ENCODE measurements around the gene UPK1B.
"Not testable (repeated sequence)": the region's sequence is repeated elsewhere in the genome, so short reads cannot be mapped to it uniquely, and the experiment has no call there.

UPK1B gene

GRCh38 chr3:119240101-119240590 is 66.7 kb downstream of the UPK1B start:
- Histone ChIP-seq H3K36me3 (ENCODE audit: control insufficient read depth, insufficient read depth, low read length, severe bottlenecking) (peaks cover 15% of the 10 kb centered on the region), H3K4me1 (ENCODE audit: control insufficient read depth, insufficient read depth, low read length) (peaks cover 39% of the 10 kb centered on the region), H3K9me3 (ENCODE audit: control insufficient read depth, low read length) (no peaks in the 10 kb centered on the region), H3K4me3 (ENCODE audit: low read length) (peak overlapping the region; percentile 98), H3K9ac (ENCODE audit: low read length) (peak overlapping the region; percentile 96), H3K27me3 (replicated peaks; ENCODE audit: control insufficient read depth, insufficient read depth, low read length) (no peaks in the 10 kb centered on the region)
- peak; percentile 44 for DNase-seq (ENCODE audit: low read depth)

DNA sequence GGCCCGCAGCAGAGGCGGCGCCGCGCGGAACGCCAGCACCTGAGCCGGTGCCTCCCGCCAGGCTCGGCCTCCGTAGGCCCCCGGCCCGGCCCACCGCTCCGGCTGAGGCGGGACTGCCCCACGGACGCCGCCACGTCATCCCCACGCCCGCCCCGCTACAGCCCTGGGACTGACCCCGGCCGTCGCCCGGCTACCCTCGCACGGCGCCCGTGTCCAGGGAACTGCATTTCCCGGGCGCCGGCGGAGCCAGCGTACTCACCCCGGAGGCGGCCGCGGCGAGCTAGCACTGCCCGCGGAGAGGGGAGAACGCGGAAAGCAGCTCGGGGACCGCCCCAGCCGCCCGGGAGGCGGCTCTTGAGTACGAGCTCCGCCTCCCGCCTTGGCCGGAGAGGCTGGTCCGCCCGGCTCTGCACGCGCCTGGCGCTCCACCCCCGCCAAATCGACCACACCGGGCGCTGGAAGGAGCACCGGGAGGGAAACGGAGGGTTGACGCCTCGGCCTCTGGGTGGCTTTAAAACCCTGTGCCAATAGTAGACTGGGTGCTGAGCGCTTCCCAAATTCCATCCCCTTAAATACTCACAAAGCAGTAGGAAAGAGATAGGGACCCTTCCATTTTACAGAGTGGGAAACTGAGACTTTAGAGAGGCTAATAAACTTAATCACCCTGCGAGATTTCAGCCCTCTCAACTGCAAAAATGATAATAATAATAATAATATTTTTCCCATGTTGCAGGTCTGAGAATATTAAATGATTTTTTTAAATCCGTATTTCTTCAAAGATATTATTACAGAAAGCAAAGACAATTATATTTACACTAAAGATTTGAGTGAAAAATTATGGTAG is 67.4 kb downstream of the UPK1B start, which contains the start of gene B4GALT4:
Gene B4GALT4, minus strand, starts transcription at position 288 of the 844 bp plus-strand sequence. CDS start 10,779 bp downstream, outside the sequence.
- Histone ChIP-seq H3K36me3 (ENCODE audit: control insufficient read depth, insufficient read depth, low read length, severe bottlenecking) (peaks cover 10% of the 10 kb centered on the region), H3K9ac (ENCODE audit: low read length) (peak within 1 kb of the TSS; percentile 96), H3K4me1 (ENCODE audit: control insufficient read depth, insufficient read depth, low read length) (peaks cover 33% of the 10 kb centered on the region), H3K4me3 (ENCODE audit: low read length) (peak within 1 kb of the TSS; percentile 98), H3K27me3 (replicated peaks; ENCODE audit: control insufficient read depth, insufficient read depth, low read length) (no peaks in the 10 kb centered on the region), H3K9me3 (ENCODE audit: control insufficient read depth, low read length) (no peaks in the 10 kb centered on the region)
- DNase-seq (ENCODE audit: low read depth), result peak; percentile 96

- H3K9me3 ChIP-seq (ENCODE audit: control insufficient read depth, low read length); H3K9ac ChIP-seq (ENCODE audit: low read length); H3K36me3 ChIP-seq (ENCODE audit: control insufficient read depth, insufficient read depth, low read length, severe bottlenecking); DNase-seq (ENCODE audit: low read depth); H3K27me3 ChIP-seq (replicated peaks; ENCODE audit: control insufficient read depth, insufficient read depth, low read length); H3K4me3 ChIP-seq (ENCODE audit: low read length): not testable (repeated sequence)
- H3K4me1 ChIP-seq (ENCODE audit: control insufficient read depth, insufficient read depth, low read length), result peaks cover 21% of the 10 kb centered on the region
Measured at GRCh38 chr3:119242387-119243057, 69.1 kb downstream of the UPK1B start.

- H3K4me1 ChIP-seq (ENCODE audit: control insufficient read depth, insufficient read depth, low read length), result peaks cover 18% of the 10 kb centered on the region
- not testable (repeated sequence) for H3K9ac ChIP-seq (ENCODE audit: low read length); H3K4me3 ChIP-seq (ENCODE audit: low read length); DNase-seq (ENCODE audit: low read depth); H3K27me3 ChIP-seq (replicated peaks; ENCODE audit: control insufficient read depth, insufficient read depth, low read length); H3K36me3 ChIP-seq (ENCODE audit: control insufficient read depth, insufficient read depth, low read length, severe bottlenecking); H3K9me3 ChIP-seq (ENCODE audit: control insufficient read depth, low read length)
Measured at GRCh38 chr3:119243058-119243529, 69.7 kb downstream of the UPK1B start.

GRCh38 chr3:119243712-119244111 is 70.3 kb downstream of the UPK1B start:
- Histone ChIP-seq H3K4me3 (ENCODE audit: low read length) (no peak overlapping the region), H3K27me3 (replicated peaks; ENCODE audit: control insufficient read depth, insufficient read depth, low read length) (no peaks in the 10 kb centered on the region), H3K4me1 (ENCODE audit: control insufficient read depth, insufficient read depth, low read length) (peaks cover 12% of the 10 kb centered on the region), H3K9me3 (ENCODE audit: control insufficient read depth, low read length) (peaks cover 12% of the 10 kb centered on the region), H3K9ac (ENCODE audit: low read length) (no peak overlapping the region), H3K36me3 (ENCODE audit: control insufficient read depth, insufficient read depth, low read length, severe bottlenecking) (no peaks in the 10 kb centered on the region)
- DNase-seq (ENCODE audit: low read depth), result no peak

DNA sequence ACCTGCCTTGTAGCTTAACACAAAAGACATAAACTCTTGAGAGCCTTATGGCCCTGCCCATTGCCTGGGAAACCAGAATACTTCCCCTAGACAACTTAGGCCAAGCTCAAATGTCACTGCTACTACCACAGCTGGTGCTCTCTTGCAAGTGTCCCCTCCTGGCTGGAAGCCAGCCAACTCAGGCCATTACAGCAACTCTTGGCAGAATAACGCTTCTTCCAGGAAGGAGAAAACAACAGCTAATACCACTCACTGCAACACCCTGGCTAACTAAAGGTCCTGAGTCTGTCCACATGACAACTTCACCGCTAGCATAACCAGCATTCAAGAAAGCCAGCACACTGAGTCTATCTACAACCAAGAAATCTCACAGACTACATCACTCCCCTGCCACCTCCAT is 72.4 kb downstream of the UPK1B start:
- DNase-seq (ENCODE audit: low read depth), result no peak
- no peak overlapping the region for H3K4me3 ChIP-seq (ENCODE audit: low read length)
- H3K36me3 ChIP-seq (ENCODE audit: control insufficient read depth, insufficient read depth, low read length, severe bottlenecking), result no peaks in the 10 kb centered on the region
- H3K27me3 ChIP-seq (replicated peaks; ENCODE audit: control insufficient read depth, insufficient read depth, low read length), result no peaks in the 10 kb centered on the region
- H3K9ac ChIP-seq (ENCODE audit: low read length), result no peak overlapping the region
- peaks cover 6% of the 10 kb centered on the region for H3K4me1 ChIP-seq (ENCODE audit: control insufficient read depth, insufficient read depth, low read length)
- peaks cover 13% of the 10 kb centered on the region for H3K9me3 ChIP-seq (ENCODE audit: control insufficient read depth, low read length)
